ENCODE results near the gene HES3. TPM values are rescaled to one million over a fixed set of nuclear protein-coding genes. Genes with fewer than 3 reads are reported as not detected.

Gene HES3
- total RNA-seq, 4 donors from 2014 or later: not detected

DNA sequence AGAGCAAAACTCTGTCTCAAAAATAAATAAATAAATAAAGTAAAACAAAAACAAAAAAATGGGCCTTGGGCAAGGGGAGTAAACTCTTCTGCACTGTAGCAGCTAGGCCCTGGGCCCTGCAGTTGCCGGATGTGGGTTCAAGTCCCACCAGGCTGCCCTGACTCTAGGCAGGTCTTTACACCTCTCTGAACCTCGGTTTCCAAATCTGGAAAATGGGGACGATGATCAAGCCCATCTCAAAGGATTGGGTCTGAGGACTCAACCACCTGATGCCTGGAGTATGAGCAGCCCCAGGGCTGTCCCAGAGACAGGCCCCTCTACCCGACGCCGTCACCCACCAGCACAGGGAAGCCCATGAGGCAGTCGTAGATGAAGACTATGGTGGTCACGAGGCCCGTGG is 9.4 kb downstream of the HES3 start:
- DNase-seq: no peak
- intact Hi-C loops (cut with DNase I; ENCODE audit: low total_unique reads) (no loop called here), in situ Hi-C loops (cut with MboI; ENCODE audit: low sequenced_read_pairs in 4 of 4) (loop anchor here in 2 of 4 donors (10.0 kb wide), 2 partner anchors 91 to 151 kb away; no protein-coding TSS in a partner anchor)
- Histone ChIP-seq H3K4me3 (no peak overlapping the region), H3K27ac (no peak overlapping the region), H3K36me3 (no peaks in the 10 kb centered on the region), H3K27me3 (peaks cover 13 to 21% (median 15%) of the 10 kb centered on the region in 3 donors), H3K9me3 (no peaks in the 10 kb centered on the region), H3K4me1 (no peaks in the 10 kb centered on the region)
- TF ChIP-seq, protein P1, sequence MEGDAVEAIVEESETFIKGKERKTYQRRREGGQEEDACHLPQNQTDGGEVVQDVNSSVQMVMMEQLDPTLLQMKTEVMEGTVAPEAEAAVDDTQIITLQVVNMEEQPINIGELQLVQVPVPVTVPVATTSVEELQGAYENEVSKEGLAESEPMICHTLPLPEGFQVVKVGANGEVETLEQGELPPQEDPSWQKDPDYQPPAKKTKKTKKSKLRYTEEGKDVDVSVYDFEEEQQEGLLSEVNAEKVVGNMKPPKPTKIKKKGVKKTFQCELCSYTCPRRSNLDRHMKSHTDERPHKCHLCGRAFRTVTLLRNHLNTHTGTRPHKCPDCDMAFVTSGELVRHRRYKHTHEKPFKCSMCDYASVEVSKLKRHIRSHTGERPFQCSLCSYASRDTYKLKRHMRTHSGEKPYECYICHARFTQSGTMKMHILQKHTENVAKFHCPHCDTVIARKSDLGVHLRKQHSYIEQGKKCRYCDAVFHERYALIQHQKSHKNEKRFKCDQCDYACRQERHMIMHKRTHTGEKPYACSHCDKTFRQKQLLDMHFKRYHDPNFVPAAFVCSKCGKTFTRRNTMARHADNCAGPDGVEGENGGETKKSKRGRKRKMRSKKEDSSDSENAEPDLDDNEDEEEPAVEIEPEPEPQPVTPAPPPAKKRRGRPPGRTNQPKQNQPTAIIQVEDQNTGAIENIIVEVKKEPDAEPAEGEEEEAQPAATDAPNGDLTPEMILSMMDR (IDR thresholded peaks at IDR 0.05 in 4 of 5, conservative IDR thresholded peaks at IDR 0.05 in 1 of 5): no peak
- no peak for ATAC-seq

DNA sequence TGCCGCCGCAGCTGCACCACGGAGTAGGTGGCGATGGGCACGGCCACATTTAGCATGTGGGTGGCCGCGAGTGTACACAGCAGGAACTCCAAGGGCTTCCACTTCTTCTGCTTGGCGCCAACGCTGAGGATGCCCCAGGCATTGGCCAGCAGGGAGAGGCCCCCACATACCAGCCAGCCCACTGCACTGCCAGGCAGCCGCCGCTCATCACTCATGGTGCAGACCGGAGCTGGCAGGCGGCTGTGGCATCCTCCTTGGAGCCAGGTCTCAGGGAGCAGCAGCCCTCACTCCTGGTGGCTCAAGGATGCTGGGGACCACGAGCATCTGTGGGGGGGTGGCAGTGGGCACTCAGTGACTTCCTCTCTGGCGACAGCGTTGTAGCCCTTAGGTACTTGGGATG is 10.7 kb downstream of the HES3 start:
- TF ChIP-seq, protein P1 (IDR thresholded peaks at IDR 0.05 in 4 of 5, conservative IDR thresholded peaks at IDR 0.05 in 1 of 5): no peak
- no peak for TF ChIP-seq POLR2A (IDR thresholded peaks at IDR 0.05)
- intact Hi-C loops (cut with DNase I; ENCODE audit: low total_unique reads): no loop called here

DNA sequence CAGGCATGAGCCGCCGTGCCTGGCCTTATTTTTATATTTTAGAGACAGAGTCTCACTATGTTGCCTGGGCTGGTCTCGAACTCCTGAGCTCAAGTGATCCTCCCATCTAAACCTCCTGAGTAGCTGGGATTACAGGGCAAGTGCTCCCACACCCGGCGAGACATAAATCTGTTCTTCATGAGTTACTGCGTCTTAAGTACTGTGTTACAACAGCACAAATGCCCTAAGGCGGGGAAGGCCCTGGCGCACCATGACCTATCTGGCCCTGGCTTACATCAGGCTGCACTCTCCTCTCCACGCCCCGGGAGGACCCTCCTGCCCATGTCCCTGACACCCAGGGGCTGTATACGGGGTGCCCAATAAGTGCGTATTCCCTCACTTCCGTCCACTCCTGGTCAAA is 12.7 kb downstream of the HES3 start:
- intact Hi-C loops (cut with DNase I; ENCODE audit: low total_unique reads): no loop called here
- in situ Hi-C loops (cut with MboI; ENCODE audit: low sequenced_read_pairs in 4 of 4): loop anchor here in 2 of 4 donors (10.0 kb wide), 2 partner anchors 88 to 148 kb away; no protein-coding TSS in a partner anchor
- no peaks in the 10 kb centered on the region for H3K36me3 ChIP-seq

More for the DNA sequence above, 10.7 kb downstream of the HES3 start:
- H3K27me3 ChIP-seq: peaks cover 9 to 27% (median 13%) of the 10 kb centered on the region in 3 donors
- DNase-seq (no peak), ATAC-seq (no peak)
- no peaks in the 10 kb centered on the region for H3K9me3 ChIP-seq
- H3K4me3 ChIP-seq: no peak overlapping the region
- H3K36me3 ChIP-seq: no peaks in the 10 kb centered on the region
- peaks cover 0 to 2% of the 10 kb centered on the region in 2 donors for H3K4me1 ChIP-seq
- H3K27ac ChIP-seq: no peak overlapping the region
- in situ Hi-C loops (cut with MboI; ENCODE audit: low sequenced_read_pairs in 4 of 4): loop anchor here in 2 of 4 donors (10.0 kb wide), 2 partner anchors 90 to 150 kb away; no protein-coding TSS in a partner anchor

DNA sequence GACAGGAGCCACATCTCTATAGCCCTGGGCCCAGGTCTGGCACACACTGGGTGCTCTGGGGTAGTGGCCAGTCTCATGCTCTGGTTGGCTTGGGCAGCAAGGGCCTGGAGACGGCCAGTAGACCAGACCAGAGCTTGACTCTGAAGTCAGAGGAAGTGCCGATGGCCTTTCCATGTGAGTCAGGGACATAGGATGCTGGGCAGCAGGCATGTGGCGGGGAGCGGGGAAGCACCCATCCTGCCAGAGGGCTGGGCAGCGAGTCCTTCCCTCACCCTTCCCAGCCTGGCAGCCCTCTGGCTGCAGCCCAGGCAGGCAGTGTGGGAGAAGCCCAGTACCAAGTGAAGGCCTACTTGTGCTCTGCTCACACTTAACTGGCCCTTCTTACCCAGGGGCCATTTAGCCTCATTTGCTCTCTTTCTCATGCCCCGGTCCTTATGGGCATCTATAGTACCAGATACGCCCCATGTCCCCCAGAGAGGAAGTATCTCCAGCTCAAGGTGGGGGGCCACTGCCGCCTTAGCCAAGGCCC is 13.6 kb downstream of the HES3 start:
- in situ Hi-C loops (cut with MboI; ENCODE audit: low sequenced_read_pairs in 4 of 4) (loop anchor here in 2 of 4 donors (10.0 kb wide), 2 partner anchors 87 to 147 kb away; no protein-coding TSS in a partner anchor), intact Hi-C loops (cut with DNase I; ENCODE audit: low total_unique reads) (no loop called here)
- Histone ChIP-seq H3K36me3 (no peaks in the 10 kb centered on the region), H3K27ac (no peak overlapping the region), H3K9me3 (no peaks in the 10 kb centered on the region), H3K4me1 (peaks cover 0 to 12% of the 10 kb centered on the region in 2 donors), H3K4me3 (no peak overlapping the region), H3K27me3 (peaks cover 24 to 39% (median 28%) of the 10 kb centered on the region in 3 donors)
- no peak for TF ChIP-seq POLR2A (IDR thresholded peaks at IDR 0.05)
- TF ChIP-seq, protein P1 (IDR thresholded peaks at IDR 0.05 in 4 of 5, conservative IDR thresholded peaks at IDR 0.05 in 1 of 5): no peak
- DNase-seq (no peak), ATAC-seq (no peak)

More for the DNA sequence above, 12.7 kb downstream of the HES3 start:
- no peak for DNase-seq
- no peak overlapping the region for H3K27ac ChIP-seq
- TF ChIP-seq, protein P1 (IDR thresholded peaks at IDR 0.05 in 4 of 5, conservative IDR thresholded peaks at IDR 0.05 in 1 of 5): no peak
- no peak for TF ChIP-seq POLR2A (IDR thresholded peaks at IDR 0.05)
- no peaks in the 10 kb centered on the region for H3K9me3 ChIP-seq
- peaks cover 18 to 29% (median 21%) of the 10 kb centered on the region in 3 donors for H3K27me3 ChIP-seq
- no peak for ATAC-seq
- H3K4me1 ChIP-seq: peaks cover 0 to 9% of the 10 kb centered on the region in 2 donors
- no peak overlapping the region for H3K4me3 ChIP-seq
